GM23248 (cell line): Measurements from ENCODE around the gene STK24. TPM values are rescaled to one million over a fixed set of nuclear protein-coding genes. Genes with fewer than 3 reads are reported as not detected.

ENCODE experiments used
- DNase-seq: peaks from one replicate; pipeline ENCODE4 v3.0.0-alpha.2; 2015
- H2AFZ ChIP-seq: fragments of 200-600 bp; sonication (generic); 2 replicates; pipeline ENCODE4 v1.6.1; 2016; ENCODE audit warnings: antibody characterized with exemption
- H3F3A ChIP-seq: fragments of 200-600 bp; sonication (generic); 2 replicates; pipeline ENCODE4 v1.6.1; 2016; ENCODE audit warnings: mild to moderate bottlenecking, antibody characterized with exemption, mixed run types; ENCODE audit not compliant: insufficient read depth
- H3K27ac ChIP-seq: fragments of 200-600 bp; sonication (generic); 2 replicates; pipeline ENCODE4 v1.5.1; 2016; ENCODE audit warnings: mild to moderate bottlenecking
- H3K27me3 ChIP-seq: fragments of 200-600 bp; sonication (generic); replicated peaks from 2 replicates; pipeline ENCODE4 v1.6.1; 2016; ENCODE audit warnings: mild to moderate bottlenecking; ENCODE audit not compliant: insufficient read depth
- H3K36me3 ChIP-seq: fragments of 200-600 bp; sonication (generic); 2 replicates; pipeline ENCODE4 v1.6.1; 2016; ENCODE audit warnings: low read depth, mild to moderate bottlenecking
- H3K4me1 ChIP-seq: fragments of 200-600 bp; sonication (generic); 2 replicates; pipeline ENCODE4 v1.6.1; 2016; ENCODE audit warnings: mild to moderate bottlenecking; ENCODE audit not compliant: insufficient read depth
- H3K4me2 ChIP-seq: fragments of 200-600 bp; sonication (generic); one replicate; pipeline ENCODE4 v1.6.1; 2016; ENCODE audit warnings: mild to moderate bottlenecking; ENCODE audit not compliant: unreplicated experiment
- H3K4me3 ChIP-seq: fragments of 200-600 bp; sonication (generic); 2 replicates; pipeline ENCODE4 v1.5.1; 2016; ENCODE audit warnings: mild to moderate bottlenecking
- H3K79me2 ChIP-seq: fragments of 200-600 bp; sonication (generic); 2 replicates; pipeline ENCODE4 v1.6.1; 2016; ENCODE audit warnings: mild to moderate bottlenecking; ENCODE audit not compliant: insufficient read depth
- H3K9ac ChIP-seq: fragments of 200-600 bp; sonication (generic); 2 replicates; pipeline ENCODE4 v1.6.1; 2016; ENCODE audit warnings: mild to moderate bottlenecking
- H3K9me2 ChIP-seq: fragments of 200-600 bp; sonication (generic); 2 replicates; pipeline ENCODE4 v1.6.1; 2016; ENCODE audit warnings: mixed run types, mild to moderate bottlenecking, moderate library complexity; ENCODE audit not compliant: insufficient read depth
- H3K9me3 ChIP-seq: fragments of 200-600 bp; sonication (generic); one replicate; pipeline ENCODE4 v1.6.1; 2017; ENCODE audit warnings: low read depth
- H4K20me1 ChIP-seq: fragments of 200-600 bp; sonication (generic); 2 replicates; pipeline ENCODE4 v1.6.0; 2016; ENCODE audit not compliant: insufficient read depth
- EZH2 ChIP-seq: fragments of 200-600 bp; sonication (generic); IDR thresholded peaks from 2 replicates; pipeline ENCODE4 v1.6.1; 2018; ENCODE audit warnings: antibody characterized with exemption, mild to moderate bottlenecking; ENCODE audit not compliant: insufficient read depth, poor library complexity, severe bottlenecking
- EZH2phosphoT487 ChIP-seq: fragments of 200-600 bp; sonication (generic); IDR thresholded peaks from 2 replicates; pipeline ENCODE4 v1.6.1; 2018; ENCODE audit warnings: antibody characterized with exemption, moderate library complexity, mild to moderate bottlenecking, low read depth; ENCODE audit not compliant: insufficient read depth
- WGBS, 2 experiments: methylation state at CpG; one replicate each; pipeline ENCODE4 v1.1.6; 2015 to 2017; ENCODE audit warnings: low lambda C conversion rate in 2 of 2, low coverage in 1 of 2; ENCODE audit errors: missing lambda C conversion rate in 2 of 2; 5-methylcytosine and 5-hydroxymethylcytosine counted together
- in situ Hi-C: fragments of 300-500 bp; cut with MboI; formaldehyde crosslinking; loops from 2 replicates; pipeline ENCODE4 v1.15.0; 2020
- polyA plus RNA-seq: library from polyadenylated mRNA; unstranded; fragments of >200 nt; fragmentation: Nextera tagmentation; extraction: Ambion mirVana; gene quantifications from 2 replicates; pipeline ENCODE4 v1.2.1, GENCODE V29; 2016
- total RNA-seq: library from RNA; depleted of rRNA; stranded (reverse); fragments of >200 nt; shearing (Covaris generic); gene quantifications from 2 replicates; pipeline ENCODE4 v1.2.3, GENCODE V29; 2014

Gene STK24
- total and polyA plus RNA-seq, 2 experiments from 2014 or later: 11.1 to 72.4 TPM

- DNase-seq: peak; percentile 94
- H3F3A ChIP-seq: peaks cover 34% of the 10 kb centered on the region
- H3K27me3 ChIP-seq: no peaks in the 10 kb centered on the region
- in situ Hi-C loops: no loop called here
- H4K20me1 ChIP-seq: no peaks in the 10 kb centered on the region
- no peaks in the 10 kb centered on the region for H3K9me3 ChIP-seq
- no peak for TF ChIP-seq EZH2
- H3K4me2 ChIP-seq: peak overlapping the region; percentile 54
- H3K36me3 ChIP-seq: peaks cover 10% of the 10 kb centered on the region; the same call in 1 of the 2 replicates
- H3K9me2 ChIP-seq: no peaks in the 10 kb centered on the region
- H2AFZ ChIP-seq: no peak overlapping the region
- 47 to 48% methylated on average over 7 of the region's 7 CpGs for WGBS, 2 experiments
- H3K27ac ChIP-seq: peak overlapping the region; percentile 86
- H3K79me2 ChIP-seq: peaks cover 95% of the 10 kb centered on the region
- H3K9ac ChIP-seq: peak overlapping the region; percentile 43
- H3K4me3 ChIP-seq: no peak overlapping the region
- peaks cover 24% of the 10 kb centered on the region for H3K4me1 ChIP-seq
These were observed 27.7 kb downstream of the STK24 start for GRCh38 chr13:98549006-98549727.

- Histone ChIP-seq H3K9me2 (no peaks in the 10 kb centered on the region), H3K9me3 (no peaks in the 10 kb centered on the region), H3K36me3 (peaks cover 10% of the 10 kb centered on the region; the same call in 1 of the 2 replicates), H3K4me1 (peaks cover 32% of the 10 kb centered on the region), H3K9ac (peak overlapping the region; percentile 43), H4K20me1 (no peaks in the 10 kb centered on the region), H3K79me2 (peaks cover 95% of the 10 kb centered on the region), H3K27ac (peak overlapping the region; percentile 86), H3K27me3 (no peaks in the 10 kb centered on the region), H3K4me3 (no peak overlapping the region), H3F3A (peaks cover 34% of the 10 kb centered on the region), H2AFZ (no peak overlapping the region), H3K4me2 (peak overlapping the region; percentile 54)
- WGBS, 2 experiments: 62 to 63% methylated on average over 3 of the region's 3 CpGs
- peak; percentile 38 for DNase-seq
- TF ChIP-seq EZH2phosphoT487 (no peak), EZH2 (no peak)
- in situ Hi-C loops: no loop called here
These were observed 28.7 kb downstream of the STK24 start for GRCh38 chr13:98548230-98548629.

GRCh38 chr13:98547455-98547854 lies 29.5 kb downstream of the STK24 start:
- Histone ChIP-seq H3K9me3 (no peaks in the 10 kb centered on the region), H3K4me2 (peak overlapping the region; percentile 54), H3K27me3 (no peaks in the 10 kb centered on the region), H3K4me1 (peaks cover 39% of the 10 kb centered on the region), H3K36me3 (peaks cover 10% of the 10 kb centered on the region; the same call in 1 of the 2 replicates), H2AFZ (no peak overlapping the region), H4K20me1 (no peaks in the 10 kb centered on the region), H3F3A (peaks cover 34% of the 10 kb centered on the region), H3K27ac (peak overlapping the region; percentile 86), H3K79me2 (peaks cover 95% of the 10 kb centered on the region), H3K4me3 (no peak overlapping the region), H3K9me2 (no peaks in the 10 kb centered on the region), H3K9ac (no peak overlapping the region)
- in situ Hi-C loops: no loop called here
- no peak for DNase-seq
- TF ChIP-seq EZH2phosphoT487: no peak
- TF ChIP-seq EZH2: no peak
- WGBS, 2 experiments: 95 to 96% methylated on average over 5 of the region's 5 CpGs

- Histone ChIP-seq H3K4me2 (no peak overlapping the region), H2AFZ (no peak overlapping the region), H3F3A (peaks cover 38% of the 10 kb centered on the region), H3K9me2 (no peaks in the 10 kb centered on the region), H3K9me3 (no peaks in the 10 kb centered on the region), H3K27ac (no peak overlapping the region), H3K36me3 (peaks cover 10% of the 10 kb centered on the region; the same call in 1 of the 2 replicates), H3K27me3 (no peaks in the 10 kb centered on the region), H4K20me1 (0 out of 2 replicates have a peak, but pooled peaks cover 2% of the 10 kb centered on the region), H3K79me2 (peaks cover 95% of the 10 kb centered on the region), H3K4me3 (no peak overlapping the region), H3K9ac (no peak overlapping the region), H3K4me1 (peaks cover 50% of the 10 kb centered on the region)
- DNase-seq: no peak
- in situ Hi-C loops: no loop called here
- TF ChIP-seq EZH2phosphoT487 (no peak), EZH2 (no peak)
- WGBS, 2 experiments: 83 to 84% methylated on average over 5 of the region's 5 CpGs
These were observed 30.5 kb downstream of the STK24 start for GRCh38 chr13:98546402-98546801.
